Measurements from ENCODE around the gene ABL2. TPM values are rescaled to one million over a fixed set of nuclear protein-coding genes. Genes with fewer than 3 reads are reported as not detected.

ABL2 gene
- total RNA-seq, 4 donors from 2014 or later, result 4.4 to 9.3 (median 5.8) TPM

GRCh38 chr1:179087665-179088064 lies 141.8 kb downstream of the ABL2 start:
- Histone ChIP-seq H3K27me3 (no peaks in the 10 kb centered on the region), H3K27ac (no peak overlapping the region), H3K9me3 (no peaks in the 10 kb centered on the region), H3K4me1 (peaks cover 32 to 38% of the 10 kb centered on the region in 2 donors), H3K4me3 (no peak overlapping the region), H3K36me3 (peaks cover 0 to 35% of the 10 kb centered on the region in 2 donors)
- in situ Hi-C loops (cut with MboI; ENCODE audit: low sequenced_read_pairs in 4 of 4), result loop anchor here in 1 of 4 donors (25.0 kb wide), 1 partner anchor 725 kb away; no protein-coding TSS in a partner anchor
- intact Hi-C loops (cut with DNase I; ENCODE audit: low total_unique reads), result loop anchor here (10.0 kb wide), 1 partner anchor 553 kb away; no protein-coding TSS in a partner anchor
- DNase-seq, result no peak
- ATAC-seq, result no peak
- TF ChIP-seq POLR2A (IDR thresholded peaks at IDR 0.05), result no peak
- TF ChIP-seq, protein P1, sequence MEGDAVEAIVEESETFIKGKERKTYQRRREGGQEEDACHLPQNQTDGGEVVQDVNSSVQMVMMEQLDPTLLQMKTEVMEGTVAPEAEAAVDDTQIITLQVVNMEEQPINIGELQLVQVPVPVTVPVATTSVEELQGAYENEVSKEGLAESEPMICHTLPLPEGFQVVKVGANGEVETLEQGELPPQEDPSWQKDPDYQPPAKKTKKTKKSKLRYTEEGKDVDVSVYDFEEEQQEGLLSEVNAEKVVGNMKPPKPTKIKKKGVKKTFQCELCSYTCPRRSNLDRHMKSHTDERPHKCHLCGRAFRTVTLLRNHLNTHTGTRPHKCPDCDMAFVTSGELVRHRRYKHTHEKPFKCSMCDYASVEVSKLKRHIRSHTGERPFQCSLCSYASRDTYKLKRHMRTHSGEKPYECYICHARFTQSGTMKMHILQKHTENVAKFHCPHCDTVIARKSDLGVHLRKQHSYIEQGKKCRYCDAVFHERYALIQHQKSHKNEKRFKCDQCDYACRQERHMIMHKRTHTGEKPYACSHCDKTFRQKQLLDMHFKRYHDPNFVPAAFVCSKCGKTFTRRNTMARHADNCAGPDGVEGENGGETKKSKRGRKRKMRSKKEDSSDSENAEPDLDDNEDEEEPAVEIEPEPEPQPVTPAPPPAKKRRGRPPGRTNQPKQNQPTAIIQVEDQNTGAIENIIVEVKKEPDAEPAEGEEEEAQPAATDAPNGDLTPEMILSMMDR (IDR thresholded peaks at IDR 0.05 in 4 of 5, conservative IDR thresholded peaks at IDR 0.05 in 1 of 5), result no peak

DNA sequence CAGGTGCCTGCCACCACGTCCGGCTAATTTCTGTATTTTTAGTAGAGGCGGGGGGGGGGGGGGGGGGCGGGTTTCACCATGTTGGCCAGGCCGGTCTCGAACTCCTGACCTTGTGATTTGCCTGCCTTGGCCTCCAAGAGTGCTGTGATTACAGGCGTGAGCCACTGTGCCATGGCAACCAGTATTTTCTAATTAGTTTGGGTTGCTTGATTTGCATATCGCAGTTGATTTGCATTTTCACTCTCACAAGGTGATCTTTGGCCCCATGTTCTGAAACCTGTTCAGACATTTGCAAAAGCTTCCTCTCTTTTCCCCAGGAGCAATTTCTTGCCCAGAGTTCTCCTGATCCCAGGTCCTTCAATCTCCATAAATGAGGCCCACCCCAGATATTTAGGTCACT lies 145.9 kb downstream of the ABL2 start:
- H3K36me3 ChIP-seq, result peaks cover 0 to 25% of the 10 kb centered on the region in 2 donors
- no peak overlapping the region for H3K27ac ChIP-seq
- ATAC-seq (no peak), DNase-seq (no peak)
- TF ChIP-seq POLR2A (IDR thresholded peaks at IDR 0.05), result no peak
- TF ChIP-seq, protein P1 (IDR thresholded peaks at IDR 0.05 in 4 of 5, conservative IDR thresholded peaks at IDR 0.05 in 1 of 5), result no peak
- in situ Hi-C loops (cut with MboI; ENCODE audit: low sequenced_read_pairs in 4 of 4) (loop anchor here in 1 of 4 donors (5.0 to 25.0 kb wide), 2 partner anchors 284 to 729 kb away; partner anchors contain the start of gene AXDND1), intact Hi-C loops (cut with DNase I; ENCODE audit: low total_unique reads) (loop anchor here (10.0 kb wide), 1 partner anchor 549 kb away; no protein-coding TSS in a partner anchor)
- peak overlapping the region in 1 of 4 donors; percentile 81 for H3K4me3 ChIP-seq
- peaks cover 17 to 18% of the 10 kb centered on the region in 2 donors for H3K4me1 ChIP-seq
- H3K9me3 ChIP-seq, result no peaks in the 10 kb centered on the region
- no peaks in the 10 kb centered on the region for H3K27me3 ChIP-seq

DNA sequence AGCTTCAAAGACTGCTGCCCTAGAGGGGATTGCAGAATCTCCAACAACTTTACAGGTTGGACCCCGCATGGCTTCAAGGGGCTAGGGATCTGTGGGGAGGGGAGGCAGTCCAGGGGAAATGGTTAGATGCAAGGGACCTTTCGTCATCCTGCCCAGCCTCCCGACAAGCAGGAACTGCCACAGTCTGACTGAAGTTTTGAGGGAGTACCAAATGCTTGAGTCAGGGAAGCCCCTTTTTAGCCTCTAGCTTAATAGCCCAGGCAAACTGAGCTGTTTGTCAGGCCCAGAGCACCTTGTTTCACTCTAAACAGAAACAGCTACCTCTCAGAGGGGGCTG lies 146.5 kb downstream of the ABL2 start:
- peak overlapping the region; percentile 93 to 97 (median 96) for H3K27ac ChIP-seq
- in situ Hi-C loops (cut with MboI; ENCODE audit: low sequenced_read_pairs in 4 of 4), result loop anchor here in 1 of 4 donors (5.0 to 25.0 kb wide), 2 partner anchors 284 to 729 kb away; partner anchors contain the start of gene AXDND1
- no peak for ATAC-seq
- H3K4me3 ChIP-seq, result peak overlapping the region; percentile 81 to 98 (median 87)
- no peaks in the 10 kb centered on the region for H3K27me3 ChIP-seq
- DNase-seq, result no peak
- TF ChIP-seq POLR2A (IDR thresholded peaks at IDR 0.05), result no peak
- TF ChIP-seq, protein P1 (IDR thresholded peaks at IDR 0.05 in 4 of 5, conservative IDR thresholded peaks at IDR 0.05 in 1 of 5), result no peak
- peaks cover 0 to 19% of the 10 kb centered on the region in 2 donors for H3K36me3 ChIP-seq
- H3K9me3 ChIP-seq, result no peaks in the 10 kb centered on the region
- peaks cover 17 to 18% of the 10 kb centered on the region in 2 donors for H3K4me1 ChIP-seq
- intact Hi-C loops (cut with DNase I; ENCODE audit: low total_unique reads), result loop anchor here (1.0 to 10.0 kb wide), 3 partner anchors 58 to 548 kb away; partner anchors contain the start of gene FAM20B

- in situ Hi-C loops (cut with MboI; ENCODE audit: low sequenced_read_pairs in 4 of 4) (loop anchor here in 1 of 4 donors (5.0 to 25.0 kb wide), 2 partner anchors 285 to 730 kb away; partner anchors contain the start of gene AXDND1), intact Hi-C loops (cut with DNase I; ENCODE audit: low total_unique reads) (loop anchor here (1.0 to 10.0 kb wide), 3 partner anchors 57 to 548 kb away; partner anchors contain the start of gene FAM20B)
- Histone ChIP-seq H3K9me3 (no peaks in the 10 kb centered on the region), H3K36me3 (peaks cover 0 to 15% of the 10 kb centered on the region in 2 donors), H3K27ac (peak overlapping the region; percentile 93 to 97 (median 96)), H3K27me3 (no peaks in the 10 kb centered on the region), H3K4me3 (peak overlapping the region; percentile 81 to 98 (median 87)), H3K4me1 (peaks cover 17 to 18% of the 10 kb centered on the region in 2 donors)
- ATAC-seq, result peak; percentile 13 to 27
- peak in 1 of 2 donors; percentile 48 for DNase-seq
- TF ChIP-seq, protein P1 (IDR thresholded peaks at IDR 0.05 in 4 of 5, conservative IDR thresholded peaks at IDR 0.05 in 1 of 5), result no peak
- no peak for TF ChIP-seq POLR2A (IDR thresholded peaks at IDR 0.05)
These were observed 147.0 kb downstream of the ABL2 start for GRCh38 chr1:179082333-179082998.
